KOPT-K1 (cell line): Measurements from ENCODE around the gene GPR39.

ENCODE experiments used
- H3K27ac ChIP-seq: fragments of 200-600 bp; sonication (generic); 2 replicates; pipeline ENCODE4 v1.5.1; 2016; ENCODE audit warnings: antibody characterized with exemption, mild to moderate bottlenecking, low read depth, low read length; ENCODE audit not compliant: poor library complexity, severe bottlenecking
- H3K36me3 ChIP-seq: fragments of 200-600 bp; sonication (generic); 2 replicates; pipeline ENCODE4 v1.5.1; 2017; ENCODE audit warnings: antibody characterized with exemption, mild to moderate bottlenecking, low read length, moderate library complexity; ENCODE audit not compliant: insufficient read depth
- H3K9me3 ChIP-seq: fragments of 200-600 bp; sonication (generic); 2 replicates; pipeline ENCODE4 v1.5.1; 2017; ENCODE audit warnings: antibody characterized with exemption, low read length, mild to moderate bottlenecking; ENCODE audit not compliant: insufficient read depth, poor library complexity, severe bottlenecking

Gene GPR39

DNA sequence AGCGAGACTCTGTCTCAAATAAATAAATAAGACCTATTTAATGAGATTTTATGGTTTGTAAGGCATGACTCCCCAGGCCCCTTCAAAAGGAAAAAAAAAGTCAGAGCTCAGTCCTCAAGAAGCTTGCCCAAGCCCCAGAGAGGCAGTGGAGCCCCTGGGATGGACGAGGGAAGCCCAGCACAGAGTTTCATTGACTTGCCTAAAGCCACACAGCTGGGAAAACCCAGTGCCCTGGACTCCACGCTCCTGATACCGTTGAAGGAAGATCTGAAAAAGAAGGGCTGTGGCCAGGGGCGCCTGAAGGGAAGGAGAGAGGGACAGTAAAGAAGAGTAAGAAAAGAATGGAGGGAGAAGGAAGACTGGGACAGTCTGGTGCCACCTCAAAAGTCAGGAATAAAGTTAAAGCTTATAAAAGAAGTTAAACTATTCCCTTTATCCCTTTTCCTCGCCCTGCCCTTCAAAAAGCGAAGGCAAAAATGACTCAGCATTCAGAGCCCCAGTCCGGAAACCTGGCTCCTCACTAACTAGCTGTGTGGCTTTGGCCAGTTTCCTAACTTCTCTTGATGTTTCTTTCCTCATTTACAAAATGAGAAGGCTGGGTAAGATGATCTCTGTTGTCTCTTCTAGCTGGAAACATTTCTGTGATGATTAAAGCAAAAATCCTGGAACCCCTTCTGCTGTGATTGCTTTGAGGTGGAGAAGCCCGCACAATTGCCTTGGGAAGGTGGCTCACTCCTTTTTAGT, 206.7 kb downstream of the GPR39 start:
- H3K27ac ChIP-seq = no peak overlapping the region
- no peaks in the 10 kb centered on the region for H3K9me3 ChIP-seq
- H3K36me3 ChIP-seq = no peaks in the 10 kb centered on the region

DNA sequence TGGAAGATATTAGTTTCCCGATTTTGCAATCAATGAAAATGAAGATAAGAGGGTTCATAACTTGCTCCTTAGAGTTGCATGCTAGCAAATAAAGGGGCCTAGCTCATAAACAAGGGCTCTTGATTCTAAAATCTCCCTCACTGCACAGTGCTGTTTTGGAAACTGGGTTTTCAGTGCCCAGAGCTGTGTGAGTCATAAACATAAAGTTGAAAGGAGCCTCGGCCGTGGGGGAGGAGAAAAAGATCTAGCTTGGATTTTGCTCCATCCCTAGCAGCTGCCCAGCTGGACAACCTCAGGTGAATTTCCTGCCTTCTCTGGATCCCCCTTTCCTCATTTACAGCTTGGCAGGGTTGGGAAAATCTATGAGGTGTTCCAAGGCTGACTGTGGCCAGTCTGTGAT, 210.9 kb downstream of the GPR39 start:
- H3K27ac ChIP-seq = no peak overlapping the region
- H3K36me3 ChIP-seq = no peaks in the 10 kb centered on the region
- H3K9me3 ChIP-seq = no peaks in the 10 kb centered on the region

DNA sequence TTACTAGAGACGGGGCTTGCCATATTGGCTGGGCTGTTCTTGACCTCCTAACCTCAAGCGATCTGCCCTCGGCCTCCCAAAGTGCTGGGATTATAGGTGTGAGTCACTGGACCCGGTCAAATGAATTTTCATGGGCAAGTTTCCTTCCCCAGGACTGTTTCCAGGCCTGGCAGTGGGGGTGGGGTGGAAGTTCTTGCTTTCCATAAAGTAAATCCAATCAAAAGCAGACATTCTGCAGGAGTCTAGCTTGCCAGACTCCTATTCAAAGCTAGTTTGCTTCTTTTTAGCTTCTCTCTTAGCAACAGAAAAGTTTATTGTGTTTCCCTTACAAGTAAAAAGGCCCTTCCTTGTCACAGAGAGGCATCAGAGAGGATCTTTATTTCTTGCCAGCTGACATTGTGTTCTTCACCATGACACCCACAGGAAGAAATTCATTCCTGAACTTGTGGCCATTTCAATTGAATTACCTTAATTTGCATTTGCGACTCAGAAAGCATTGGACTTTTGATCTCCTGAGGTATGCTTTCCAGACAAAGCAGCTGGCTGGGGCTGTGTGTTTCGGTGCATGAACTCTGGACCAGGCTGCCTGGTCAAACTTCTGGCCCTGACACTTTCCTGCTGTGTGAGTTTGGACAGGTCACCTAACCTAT, 215.5 kb downstream of the GPR39 start:
- H3K36me3 ChIP-seq = no peaks in the 10 kb centered on the region
- no peak overlapping the region for H3K27ac ChIP-seq
- no peaks in the 10 kb centered on the region for H3K9me3 ChIP-seq

DNA sequence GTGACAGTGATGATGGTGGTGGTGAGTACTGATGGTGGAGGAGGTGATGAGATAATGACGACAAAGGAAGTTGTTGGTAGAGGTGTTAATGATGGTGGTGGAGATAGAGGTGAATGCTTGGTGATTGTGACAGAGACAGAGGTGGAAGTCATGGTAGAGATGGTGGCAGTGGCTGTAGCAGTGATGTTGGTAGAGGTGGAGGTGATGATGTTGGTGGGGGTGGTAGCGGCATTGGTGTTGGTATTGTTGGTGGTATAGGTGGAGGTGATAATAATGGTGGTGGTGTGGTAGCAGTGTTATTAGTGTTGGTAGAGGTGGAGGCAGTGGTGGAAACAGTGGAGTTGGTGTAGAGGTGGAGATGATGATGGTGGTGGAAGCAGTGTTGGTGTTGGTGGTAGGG, 217.0 kb downstream of the GPR39 start:
- no peaks in the 10 kb centered on the region for H3K36me3 ChIP-seq
- H3K9me3 ChIP-seq = no peaks in the 10 kb centered on the region
- no peak overlapping the region for H3K27ac ChIP-seq

DNA sequence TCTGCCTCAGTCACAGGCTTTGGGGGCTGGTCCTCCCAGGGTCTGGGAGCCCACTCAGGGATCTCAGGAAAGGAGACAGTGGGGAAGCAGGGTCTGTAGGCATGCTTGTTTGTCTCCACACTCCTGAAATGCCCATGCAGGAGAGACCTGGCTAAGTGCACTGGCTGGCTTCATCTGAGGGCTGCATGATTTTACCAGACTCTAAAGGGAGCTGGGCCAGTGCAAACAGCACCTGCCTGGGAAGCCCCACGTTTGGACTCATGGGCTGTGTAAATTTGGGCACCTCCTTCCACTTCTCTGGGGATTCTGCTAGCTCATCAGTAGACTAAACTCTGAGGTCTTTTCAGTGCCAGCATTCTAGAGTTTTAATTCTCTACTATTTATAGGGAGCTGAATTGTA, 219.7 kb downstream of the GPR39 start:
- no peak overlapping the region for H3K27ac ChIP-seq
- no peaks in the 10 kb centered on the region for H3K9me3 ChIP-seq
- H3K36me3 ChIP-seq = no peaks in the 10 kb centered on the region

DNA sequence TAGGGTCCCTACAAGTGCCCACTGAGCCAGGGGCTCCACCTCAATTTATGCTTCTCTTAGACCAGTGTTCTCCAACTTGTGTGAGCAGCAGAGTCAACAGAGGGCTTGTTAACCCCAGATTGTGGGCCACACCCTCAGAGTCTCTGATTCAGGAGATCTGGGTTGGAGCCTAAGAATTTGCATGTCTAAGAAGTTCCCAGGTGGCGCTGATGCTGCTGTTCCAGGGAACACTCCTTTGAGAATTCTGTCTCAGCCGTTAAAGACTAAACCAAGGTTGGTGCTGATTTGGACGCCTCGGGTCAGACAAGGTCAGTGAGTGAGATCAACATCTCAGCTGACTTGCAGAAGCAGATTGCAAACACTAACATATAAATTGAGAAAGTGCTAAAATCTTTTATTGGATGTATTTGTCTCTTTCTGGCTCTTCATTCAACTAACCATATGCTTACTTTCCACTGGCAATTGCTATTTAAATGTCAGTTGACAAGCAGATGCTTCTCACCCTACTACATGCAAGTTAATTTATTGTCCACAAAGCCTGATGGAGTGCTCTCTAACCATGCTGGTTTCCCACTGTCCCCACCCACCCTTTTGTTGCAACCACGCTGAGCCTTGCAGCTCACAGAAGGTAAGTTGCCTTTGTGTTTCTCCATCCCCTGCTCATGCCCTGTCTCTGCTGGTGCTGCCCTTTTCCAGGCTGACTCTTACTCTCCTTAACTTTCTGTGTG, 221.9 kb downstream of the GPR39 start:
- Histone ChIP-seq H3K27ac (no peak overlapping the region), H3K36me3 (no peaks in the 10 kb centered on the region), H3K9me3 (no peaks in the 10 kb centered on the region)

DNA sequence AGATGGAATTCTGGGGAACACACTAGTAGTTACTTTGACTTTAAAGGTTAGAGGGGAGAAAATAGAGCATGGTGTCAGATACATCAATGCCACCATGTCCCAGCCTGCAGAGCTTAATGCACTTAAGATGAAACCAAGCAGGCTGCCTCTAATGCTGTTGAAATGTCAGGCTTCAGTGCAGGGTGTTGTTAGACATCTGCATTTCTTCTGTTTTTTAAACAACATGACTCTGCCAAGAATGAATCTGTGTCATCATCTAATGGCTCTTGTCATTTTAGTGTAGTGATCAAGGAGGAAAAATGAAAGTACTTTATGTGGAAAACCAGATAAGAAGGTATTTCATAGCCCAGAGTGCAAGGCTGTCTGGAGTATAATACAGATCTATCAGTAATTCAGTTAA, 223.5 kb downstream of the GPR39 start:
- Histone ChIP-seq H3K36me3 (no peaks in the 10 kb centered on the region), H3K27ac (no peak overlapping the region), H3K9me3 (no peaks in the 10 kb centered on the region)

DNA sequence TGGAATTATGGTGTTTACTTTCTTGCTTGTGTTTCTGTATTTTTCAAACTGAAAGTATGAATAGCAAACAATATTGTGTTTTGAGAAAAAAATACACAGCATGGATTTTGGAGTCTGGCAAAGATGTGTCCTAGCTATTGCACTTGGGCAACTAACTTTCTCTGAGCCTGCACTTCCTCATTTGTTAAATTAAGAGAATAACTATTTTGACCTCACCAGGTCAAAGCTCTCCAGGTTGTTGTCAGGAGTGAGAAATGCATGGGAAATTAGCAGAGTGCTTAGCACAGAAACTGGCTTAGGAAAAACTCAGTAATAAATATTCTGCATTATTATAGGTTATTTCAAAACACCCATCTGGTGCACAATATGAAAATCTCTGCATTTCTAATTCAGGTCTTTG, 225.2 kb downstream of the GPR39 start:
- no peaks in the 10 kb centered on the region for H3K36me3 ChIP-seq
- H3K27ac ChIP-seq = no peak overlapping the region
- no peaks in the 10 kb centered on the region for H3K9me3 ChIP-seq

DNA sequence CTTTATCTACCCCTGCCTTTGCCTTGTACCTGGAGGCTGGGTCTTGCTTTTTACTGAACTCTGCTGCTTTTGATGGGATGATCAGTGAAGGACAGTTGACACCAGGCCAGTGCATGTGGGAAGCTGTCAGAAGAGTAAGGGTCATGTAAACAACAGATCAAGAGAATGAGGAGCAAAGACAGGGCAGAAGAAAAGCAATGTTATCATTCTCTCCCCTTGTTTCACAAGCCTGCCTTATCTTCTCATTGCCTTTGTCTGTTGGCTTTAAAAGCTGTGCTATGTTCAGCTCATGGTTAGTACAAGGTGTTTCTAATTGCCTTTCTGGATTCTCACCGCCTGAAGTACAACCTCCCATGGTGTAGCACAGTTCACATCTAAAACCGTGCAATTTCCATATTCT, 225.8 kb downstream of the GPR39 start:
- Histone ChIP-seq H3K36me3 (no peaks in the 10 kb centered on the region), H3K9me3 (no peaks in the 10 kb centered on the region), H3K27ac (no peak overlapping the region)

DNA sequence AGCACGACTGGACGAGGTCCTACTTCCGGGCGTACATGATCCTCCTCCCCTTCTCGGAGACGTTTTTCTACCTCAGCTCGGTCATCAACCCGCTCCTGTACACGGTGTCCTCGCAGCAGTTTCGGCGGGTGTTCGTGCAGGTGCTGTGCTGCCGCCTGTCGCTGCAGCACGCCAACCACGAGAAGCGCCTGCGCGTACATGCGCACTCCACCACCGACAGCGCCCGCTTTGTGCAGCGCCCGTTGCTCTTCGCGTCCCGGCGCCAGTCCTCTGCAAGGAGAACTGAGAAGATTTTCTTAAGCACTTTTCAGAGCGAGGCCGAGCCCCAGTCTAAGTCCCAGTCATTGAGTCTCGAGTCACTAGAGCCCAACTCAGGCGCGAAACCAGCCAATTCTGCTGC, 228.6 kb downstream of the GPR39 start:
- no peaks in the 10 kb centered on the region for H3K9me3 ChIP-seq
- no peaks in the 10 kb centered on the region for H3K36me3 ChIP-seq
- H3K27ac ChIP-seq = no peak overlapping the region

DNA sequence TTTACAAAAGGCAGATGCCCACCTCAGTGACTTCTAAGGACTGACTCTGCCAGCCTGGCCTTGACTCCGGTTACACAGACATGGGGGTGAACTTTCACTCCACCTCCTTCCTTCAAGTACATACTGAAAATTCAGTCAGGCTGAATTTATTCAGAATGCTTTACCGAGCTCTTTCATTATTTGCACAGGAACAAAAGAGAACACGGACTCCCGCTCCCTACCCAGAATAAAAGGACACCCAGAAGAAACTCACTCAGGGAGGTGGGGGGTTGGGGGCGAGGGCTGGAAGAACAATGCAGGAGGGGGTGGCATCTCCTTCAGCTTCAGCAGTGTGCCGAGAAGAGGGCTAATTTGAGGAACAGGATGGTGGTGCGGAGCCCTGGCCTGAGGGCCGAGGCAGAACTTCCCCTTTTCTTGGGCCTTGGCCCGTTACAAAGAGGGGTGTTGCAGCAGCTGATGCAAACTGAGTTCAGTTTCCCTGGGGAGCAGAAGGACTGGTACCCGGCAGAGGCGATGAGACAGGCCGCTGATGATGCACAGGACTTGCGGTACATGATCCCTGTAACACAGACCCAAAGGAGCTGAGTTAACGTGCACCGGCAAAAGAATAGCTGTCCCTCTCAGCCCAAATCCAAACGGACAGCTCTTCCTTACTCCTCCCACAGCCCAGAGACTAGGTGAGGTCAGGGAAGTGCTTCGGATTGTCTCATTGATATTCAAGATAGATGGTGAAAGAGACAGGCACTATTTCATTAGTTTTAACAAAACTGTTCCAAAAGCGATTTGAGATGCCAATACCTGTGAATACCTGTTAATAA, 229.3 kb downstream of the GPR39 start:
- H3K27ac ChIP-seq = no peak overlapping the region
- H3K36me3 ChIP-seq = no peaks in the 10 kb centered on the region
- H3K9me3 ChIP-seq = no peaks in the 10 kb centered on the region

DNA sequence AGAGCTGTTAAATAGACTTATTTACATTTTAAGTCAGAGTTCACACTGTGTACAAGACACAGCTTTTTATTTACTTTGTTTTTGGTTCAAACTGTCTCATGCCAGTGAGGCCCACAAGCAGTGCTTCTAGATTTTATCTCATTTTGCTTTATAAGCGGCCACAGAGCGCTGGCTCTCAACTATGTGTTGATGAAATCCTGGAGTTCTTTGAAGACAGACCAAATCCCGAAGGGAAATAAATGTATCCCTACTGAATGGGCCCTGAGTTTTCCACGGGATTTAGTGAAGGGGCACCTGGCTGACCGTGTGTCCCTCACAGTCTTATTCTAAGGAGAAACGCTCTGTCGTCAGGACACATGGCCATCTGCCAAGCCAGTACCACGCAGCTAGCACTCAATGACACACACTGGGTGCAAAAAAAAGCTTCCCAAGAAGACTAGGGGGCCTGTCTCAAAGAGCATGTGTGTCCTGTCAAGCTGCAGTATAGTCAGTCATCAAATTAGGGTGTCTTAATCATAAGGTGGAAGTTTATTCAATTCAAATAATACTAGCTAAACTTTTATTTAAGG, 230.0 kb downstream of the GPR39 start:
- no peaks in the 10 kb centered on the region for H3K36me3 ChIP-seq
- no peak overlapping the region for H3K27ac ChIP-seq
- H3K9me3 ChIP-seq = no peaks in the 10 kb centered on the region

DNA sequence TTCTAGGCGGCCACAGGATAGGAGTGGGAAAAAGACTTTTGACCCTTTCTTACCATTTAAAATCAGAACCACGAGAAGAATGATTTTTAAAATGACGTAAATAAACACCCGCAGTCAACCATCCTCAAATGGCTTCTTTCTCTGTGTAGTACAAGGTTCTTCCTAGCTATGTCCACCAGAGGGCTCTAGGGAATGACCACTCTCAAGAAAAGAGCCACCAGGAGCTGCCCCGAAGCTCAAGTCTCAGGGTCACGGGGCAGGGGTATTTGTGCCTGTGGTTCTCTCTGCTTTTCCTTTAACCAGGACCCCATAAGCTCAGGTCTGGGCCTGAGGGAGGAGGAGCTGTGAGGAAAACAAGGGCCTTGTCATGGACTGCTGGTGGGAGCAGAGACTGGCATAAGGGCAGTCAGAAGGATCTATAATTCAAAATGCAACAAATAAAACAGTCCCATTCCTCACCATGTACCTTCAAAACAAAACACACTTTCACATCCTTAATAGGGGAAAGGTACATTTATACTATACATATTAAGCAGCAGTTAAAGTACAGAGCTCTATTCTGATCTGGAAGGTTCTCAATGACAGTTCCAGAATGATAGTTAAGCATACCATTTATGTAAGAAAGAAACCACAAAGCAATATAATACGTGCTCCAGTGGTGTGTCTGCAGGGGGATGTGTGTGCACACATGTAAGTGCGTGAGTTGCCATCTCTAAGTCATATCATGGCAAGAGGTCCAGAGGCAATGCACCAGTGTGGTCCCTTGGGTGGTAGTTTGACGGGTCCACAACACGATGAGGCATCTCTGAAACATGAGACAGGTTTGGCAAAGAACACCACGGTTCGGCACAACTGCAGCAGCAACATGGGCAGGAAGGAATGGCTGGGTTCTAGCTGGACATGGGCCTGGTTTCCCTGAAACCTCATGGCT, 234.8 kb downstream of the GPR39 start:
- H3K9me3 ChIP-seq = no peaks in the 10 kb centered on the region
- no peak overlapping the region for H3K27ac ChIP-seq
- H3K36me3 ChIP-seq = no peaks in the 10 kb centered on the region

DNA sequence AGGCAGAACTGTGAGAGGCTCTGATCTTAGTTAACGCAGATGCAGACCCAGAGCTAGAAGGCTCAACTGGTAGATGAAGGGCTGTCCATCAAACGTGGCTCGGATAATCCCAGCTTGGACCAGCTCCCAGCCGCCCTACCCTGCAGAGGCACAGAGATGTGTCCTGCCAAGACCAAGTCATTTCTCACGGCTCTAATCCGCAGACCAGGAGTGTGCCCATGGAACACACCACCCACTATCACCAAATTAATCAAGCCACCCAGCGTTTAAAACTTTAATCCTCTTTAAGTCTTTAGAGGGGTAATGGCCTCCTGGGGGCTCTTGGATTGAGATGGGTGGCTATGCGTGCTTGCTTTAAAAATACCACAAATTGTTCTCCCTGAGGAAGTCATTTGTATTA, 235.9 kb downstream of the GPR39 start:
- Histone ChIP-seq H3K27ac (no peak overlapping the region), H3K9me3 (no peaks in the 10 kb centered on the region), H3K36me3 (no peaks in the 10 kb centered on the region)
